Measurements from ENCODE around the gene TADA1. TPM values are rescaled to one million over a fixed set of nuclear protein-coding genes. Genes with fewer than 3 reads are reported as not detected.

TADA1 gene
- total RNA-seq = 11.0 TPM
- long read RNA-seq, transcript TADA1-201 (8 exons, 2,159 nt) = major isoform, 26 of 28 reads
- long read RNA-seq, partial matches to known transcripts = 1 of 28 reads
- long read RNA-seq, other reads (novel, unspliced or antisense) = 1 of 28 reads

GRCh38 chr1:166875734-166876539 is at the start of gene TADA1:
TSS of gene TADA1 (minus strand) at chr1:166876264. CDS start at chr1:166876233, 31 bp downstream.
- intact Hi-C loops (cut with DNase I) = loop anchor here (1.0 kb wide), 1 partner anchor 37 kb away; the partner anchor contains the start of gene POGK
- peak; percentile 99 for DNase-seq (ENCODE audit: low spot score)

DNA sequence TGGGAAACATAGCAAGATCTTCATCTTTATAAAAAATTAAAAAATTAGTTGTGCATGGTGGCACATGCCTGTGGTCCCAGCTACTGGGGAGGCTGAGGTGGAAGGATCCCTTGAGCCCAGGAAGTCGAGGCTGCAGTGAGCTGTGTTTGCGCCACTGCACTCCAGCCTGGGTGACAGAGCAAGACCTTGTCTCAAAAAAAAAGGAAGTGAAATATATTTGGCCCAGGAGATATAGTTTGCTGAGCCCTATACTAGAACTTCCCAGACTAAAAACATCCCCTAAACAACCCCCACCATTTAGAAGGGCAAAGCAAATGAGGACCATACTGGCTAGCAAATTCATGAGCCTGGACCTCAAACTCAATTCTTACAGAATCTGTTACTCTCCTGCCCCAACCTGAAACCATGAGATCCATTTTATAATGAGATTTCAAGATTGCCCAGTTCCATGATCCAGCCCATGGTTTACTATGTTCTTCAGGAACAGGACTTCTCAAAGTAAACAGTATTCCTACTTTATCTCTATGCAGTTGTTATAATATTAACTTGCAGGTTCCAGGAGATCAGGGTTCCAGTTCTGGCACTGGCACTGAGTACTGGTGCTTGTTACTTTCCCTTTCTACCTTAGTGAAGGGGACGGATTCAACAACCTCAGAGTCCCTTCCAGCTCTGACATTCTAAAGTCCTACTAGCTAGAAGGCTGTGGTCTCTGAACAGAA is 48.9 kb upstream of the TADA1 start:
- intact Hi-C loops (cut with DNase I) = loop anchor here (1.0 to 5.0 kb wide), 2 partner anchors 27 to 47 kb away; no protein-coding TSS in a partner anchor
- no peak for DNase-seq (ENCODE audit: low spot score)

DNA sequence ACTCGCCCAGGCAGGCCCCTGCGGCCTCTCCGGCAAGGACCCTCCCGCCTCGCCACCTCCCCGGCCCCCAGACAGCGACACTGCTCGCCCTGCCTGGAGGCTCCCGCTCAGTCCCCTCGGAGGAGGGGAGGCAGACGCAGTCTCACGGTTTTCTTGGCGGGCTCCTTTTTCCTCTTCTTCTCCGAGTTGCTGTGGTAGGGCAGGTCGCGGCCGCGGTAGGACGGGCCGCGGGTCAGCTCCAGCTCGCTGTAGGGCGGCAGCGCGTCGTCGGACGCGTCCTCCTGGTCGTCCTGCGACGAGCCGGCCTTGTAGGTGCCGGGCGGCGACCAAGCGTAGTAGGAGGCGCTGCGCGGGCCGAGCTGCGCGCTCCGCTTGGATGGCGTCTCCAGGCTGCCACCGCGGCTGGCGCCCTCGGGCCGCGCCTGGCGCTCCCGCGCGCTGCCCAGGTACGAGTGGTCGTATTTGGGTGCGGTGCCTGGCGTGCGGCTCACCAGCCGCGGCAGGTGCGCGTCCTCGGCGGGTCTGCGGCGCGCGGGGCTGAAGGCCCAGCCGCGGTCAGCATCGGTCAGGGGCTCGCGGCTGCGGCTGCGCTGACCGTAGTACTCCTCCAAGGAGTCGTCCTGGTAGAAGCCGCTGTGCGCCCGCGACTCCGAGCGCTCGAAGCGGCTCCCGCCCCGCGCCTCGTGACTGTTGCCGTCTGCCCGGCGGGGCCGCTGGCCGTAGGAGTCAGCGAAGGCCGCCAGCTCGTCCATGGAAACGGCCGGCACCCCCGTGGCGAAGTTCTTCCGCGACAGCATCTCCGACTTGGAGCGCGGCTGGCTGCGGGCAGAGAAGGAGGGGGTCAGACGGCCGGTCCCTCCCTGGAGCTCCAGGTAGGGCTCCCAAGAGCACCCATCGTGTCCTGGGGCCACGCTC is 44.8 kb upstream of the TADA1 start:
- intact Hi-C loops (cut with DNase I) = loop anchor here (5.0 kb wide), 1 partner anchor 51 kb away; no protein-coding TSS in a partner anchor
- DNase-seq (ENCODE audit: low spot score) = no peak

DNA sequence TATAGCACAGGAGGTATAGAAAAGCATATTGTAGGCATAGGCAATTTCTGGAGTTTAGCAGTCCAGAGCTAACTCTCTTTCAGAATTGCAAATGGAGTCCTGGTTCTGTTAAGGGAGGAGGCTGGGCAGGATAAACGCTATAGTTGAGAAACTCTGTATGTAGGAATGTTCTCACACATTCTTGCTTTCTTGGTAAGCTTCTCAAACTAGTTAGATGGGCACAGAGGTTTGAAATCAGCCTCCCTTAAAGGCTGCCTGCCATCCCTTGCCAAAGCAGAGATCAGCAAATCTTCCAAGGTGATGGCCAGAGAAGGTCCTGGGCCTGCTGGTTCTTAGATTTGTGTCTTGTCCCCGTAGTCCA is 42.9 kb upstream of the TADA1 start:
- intact Hi-C loops (cut with DNase I) = no loop called here
- no peak for DNase-seq (ENCODE audit: low spot score)

DNA sequence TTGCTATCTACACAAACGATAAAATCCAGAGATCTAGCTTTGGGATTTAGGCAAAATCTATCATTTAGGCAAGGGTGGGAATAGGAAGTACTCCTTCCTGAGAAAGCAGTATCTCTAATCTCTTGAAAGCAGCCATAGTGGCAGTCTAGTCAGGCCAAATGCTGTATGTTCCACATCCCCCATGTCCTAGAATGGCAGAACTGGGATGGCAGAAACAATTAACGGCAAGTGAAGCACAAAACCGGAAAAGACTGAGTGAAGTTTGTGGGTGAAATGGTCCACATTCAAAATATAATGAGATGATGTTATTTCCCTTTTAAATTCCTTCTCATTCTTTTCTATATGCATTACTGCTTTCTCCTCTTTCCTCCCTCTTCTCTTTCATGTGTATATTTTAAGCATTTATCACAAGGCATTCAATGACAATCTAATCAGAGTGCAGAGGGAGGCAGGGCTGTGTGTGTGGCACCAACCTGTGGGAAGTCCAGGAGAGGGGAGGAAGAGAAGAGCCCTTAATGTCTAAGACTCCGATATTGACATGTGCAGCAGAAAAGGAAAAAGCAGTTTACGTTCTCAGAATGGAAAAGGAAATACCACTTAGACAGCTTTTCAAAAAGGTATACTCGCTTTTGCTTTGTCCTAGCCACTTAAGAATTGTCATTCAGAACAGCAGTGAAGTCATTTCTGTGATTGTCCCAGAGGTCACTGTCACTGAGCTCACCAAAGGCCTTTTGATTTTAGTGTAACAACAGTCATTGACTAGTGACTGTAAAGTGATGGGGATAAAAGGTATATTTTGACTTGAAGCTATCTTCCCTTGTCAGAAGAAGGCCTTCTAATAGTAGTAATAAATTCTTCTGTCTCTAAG is 42.3 kb upstream of the TADA1 start:
- intact Hi-C loops (cut with DNase I) = no loop called here
- no peak for DNase-seq (ENCODE audit: low spot score)

GRCh38 chr1:166915941-166916340 is 39.9 kb upstream of the TADA1 start:
- intact Hi-C loops (cut with DNase I) = no loop called here
- DNase-seq (ENCODE audit: low spot score) = no peak

DNA sequence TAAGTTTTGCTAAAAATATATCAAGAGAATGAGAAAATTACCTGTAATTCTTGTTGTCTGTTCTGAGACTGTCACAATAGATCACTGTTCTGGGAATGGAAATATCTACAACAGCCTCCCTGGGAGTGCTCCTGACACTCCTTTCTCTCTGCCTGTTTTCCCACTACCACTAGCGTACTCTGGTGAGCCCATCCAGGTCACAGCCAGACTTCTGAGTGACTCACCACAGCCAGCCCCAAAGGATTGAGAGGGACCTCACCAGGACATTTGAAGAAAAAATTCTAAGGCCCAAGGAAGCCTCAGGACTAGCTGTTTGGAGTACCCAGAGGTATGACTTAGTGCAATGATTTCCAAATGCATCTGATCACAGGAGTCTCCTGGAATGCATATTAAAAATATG is 39.0 kb upstream of the TADA1 start:
- intact Hi-C loops (cut with DNase I) = no loop called here
- no peak for DNase-seq (ENCODE audit: low spot score)

GRCh38 chr1:166914111-166914510 is 38.0 kb upstream of the TADA1 start:
- intact Hi-C loops (cut with DNase I) = no loop called here
- DNase-seq (ENCODE audit: low spot score) = no peak

- intact Hi-C loops (cut with DNase I) = no loop called here
- DNase-seq (ENCODE audit: low spot score) = no peak
Observed at GRCh38 chr1:166911624-166912023, 35.6 kb upstream of the TADA1 start.

DNA sequence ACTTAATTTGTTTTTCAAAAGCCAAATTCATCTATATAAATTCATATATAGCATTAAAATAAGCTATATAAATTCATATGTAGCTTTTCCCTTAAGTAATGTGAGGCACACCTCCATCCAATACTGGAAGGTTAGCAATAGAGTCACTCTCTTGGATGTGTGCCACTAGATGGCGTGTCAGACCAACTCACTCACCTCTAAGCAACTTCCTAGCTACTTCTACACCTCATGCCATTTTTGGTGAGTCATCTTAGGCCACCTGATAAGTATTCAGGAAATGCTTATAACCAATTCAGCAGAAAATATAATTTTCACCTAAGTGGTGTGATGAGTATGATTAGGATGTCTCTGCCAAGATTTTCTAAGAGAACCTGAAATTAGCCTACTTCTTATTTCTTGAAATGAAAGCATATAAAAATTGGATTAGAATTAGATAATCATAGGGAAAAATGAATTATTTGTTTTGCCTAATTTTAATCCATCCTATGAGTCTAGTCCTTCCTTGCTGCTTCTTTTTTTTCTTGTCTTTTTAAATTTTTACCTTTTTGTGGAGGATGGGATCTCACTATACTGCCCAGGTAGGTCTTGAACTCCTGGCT is 34.4 kb upstream of the TADA1 start:
- intact Hi-C loops (cut with DNase I) = loop anchor here (1.0 kb wide), 1 partner anchor 147 kb away; no protein-coding TSS in a partner anchor
- DNase-seq (ENCODE audit: low spot score) = no peak

- intact Hi-C loops (cut with DNase I) = no loop called here
Observed at GRCh38 chr1:166908942-166909341, 32.9 kb upstream of the TADA1 start.

GRCh38 chr1:166907763-166908162 is 31.7 kb upstream of the TADA1 start:
- no peak for DNase-seq (ENCODE audit: low spot score)
- intact Hi-C loops (cut with DNase I) = loop anchor here (2.0 kb wide), 1 partner anchor 149 kb away; no protein-coding TSS in a partner anchor

More at GRCh38 chr1:166908942-166909341, 32.9 kb upstream of the TADA1 start:
- DNase-seq (ENCODE audit: low spot score) = no peak

GRCh38 chr1:166907051-166907450 is 31.0 kb upstream of the TADA1 start:
- no peak for DNase-seq (ENCODE audit: low spot score)
- intact Hi-C loops (cut with DNase I) = loop anchor here (2.0 kb wide), 1 partner anchor 150 kb away; no protein-coding TSS in a partner anchor

GRCh38 chr1:166906647-166907046 is 30.6 kb upstream of the TADA1 start:
- no peak for DNase-seq (ENCODE audit: low spot score)
- intact Hi-C loops (cut with DNase I) = loop anchor here (2.0 kb wide), 1 partner anchor 150 kb away; no protein-coding TSS in a partner anchor

- intact Hi-C loops (cut with DNase I) = loop anchor here (2.0 kb wide), 1 partner anchor 151 kb away; no protein-coding TSS in a partner anchor
- no peak for DNase-seq (ENCODE audit: low spot score)
Observed at GRCh38 chr1:166905900-166906299, 29.8 kb upstream of the TADA1 start.

DNA sequence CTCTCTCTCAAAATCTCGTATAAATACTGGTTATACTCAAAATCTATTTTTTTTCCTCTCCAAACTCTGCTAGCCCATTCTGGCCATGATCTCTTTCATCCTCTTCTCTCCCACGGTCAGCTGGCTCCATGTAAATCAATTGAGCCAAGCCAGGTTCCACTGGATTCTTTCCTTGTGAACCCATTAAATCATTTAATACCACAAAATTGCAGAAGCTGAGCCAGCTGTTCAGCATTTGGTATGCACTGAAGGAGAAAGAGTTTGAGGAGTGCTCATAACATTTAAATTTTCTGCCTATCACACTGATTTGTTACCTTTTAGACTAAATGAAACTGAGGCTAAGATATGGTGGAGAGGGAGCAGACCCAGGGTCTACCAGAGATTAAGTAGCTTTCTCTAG is 29.1 kb upstream of the TADA1 start:
- no peak for DNase-seq (ENCODE audit: low spot score)
- intact Hi-C loops (cut with DNase I) = no loop called here

DNA sequence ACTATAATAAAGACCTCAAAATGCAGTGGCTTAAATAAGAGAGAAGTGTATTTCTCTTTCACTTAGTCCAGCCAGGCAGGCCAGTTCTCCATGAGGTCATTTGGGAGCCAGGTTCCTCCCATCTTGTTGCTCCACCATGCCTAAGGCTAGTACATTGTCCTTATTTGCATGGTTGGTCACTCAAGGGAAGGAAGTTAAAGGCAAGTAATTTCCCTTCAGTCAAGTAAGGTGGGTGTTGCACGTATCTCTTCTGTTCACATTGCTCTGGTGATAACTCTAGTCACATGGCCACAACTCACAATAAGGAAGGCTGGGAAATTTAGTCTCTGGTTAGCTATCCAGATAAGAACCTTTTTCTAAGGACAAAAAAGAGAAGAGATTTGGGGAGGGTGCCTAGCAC is 27.2 kb upstream of the TADA1 start:
- intact Hi-C loops (cut with DNase I) = no loop called here
- no peak for DNase-seq (ENCODE audit: low spot score)

DNA sequence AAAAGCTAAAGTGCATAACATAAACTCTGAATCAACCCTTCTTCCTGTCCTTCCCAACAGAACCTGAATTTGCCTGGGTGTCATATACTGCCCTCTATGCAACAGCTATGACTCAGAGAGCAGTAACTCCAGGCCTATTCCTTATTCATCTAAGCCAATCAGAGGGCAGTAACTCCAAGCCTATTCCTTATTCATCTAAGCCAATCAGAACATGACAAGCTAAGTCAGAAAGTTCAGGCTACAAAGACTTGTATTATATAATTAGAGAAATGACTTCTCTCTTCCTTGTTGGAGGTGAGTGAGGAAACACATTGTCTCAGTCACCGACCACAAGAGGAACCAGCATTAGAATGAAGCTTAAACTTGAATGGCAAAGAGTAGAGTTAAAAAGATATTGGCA is 26.2 kb upstream of the TADA1 start:
- no peak for DNase-seq (ENCODE audit: low spot score)
- intact Hi-C loops (cut with DNase I) = no loop called here

Measured in cardiac septum (tissue), 1 donor.